Activated T-cell treated with anti-CD3 and anti-CD28 coated beads, Interleukin-2, amount 50 U/mL, for 4 hours (primary cell): ENCODE results near the gene COL18A1. TPM values are rescaled to one million over a fixed set of nuclear protein-coding genes. Genes with fewer than 3 reads are reported as not detected.

Experiments
- ATAC-seq, 2 donors: fragments of 200-7000 bp; cut with Tn5 transposase; one replicate each; pipeline ENCODE4 v1.10.0; 2021
- DNase-seq: peaks from one replicate; pipeline ENCODE4 v3.0.0-alpha.2; 2020
- H3K27me3 Mint-ChIP-seq: one replicate; pipeline ENCODE4 v1.8.0; 2021; ENCODE audit warnings: low read depth, mixed read lengths
- H3K36me3 Mint-ChIP-seq: one replicate; pipeline ENCODE4 v1.8.0; 2022; ENCODE audit warnings: mixed read lengths; ENCODE audit not compliant: insufficient read depth
- H3K4me1 Mint-ChIP-seq: one replicate; pipeline ENCODE4 v1.8.0; 2021; ENCODE audit warnings: low read depth, mixed read lengths
- H3K4me3 Mint-ChIP-seq: one replicate; pipeline ENCODE4 v1.8.0; 2021; ENCODE audit warnings: mild to moderate bottlenecking, moderate library complexity, mixed read lengths
- H3K9me3 Mint-ChIP-seq: one replicate; pipeline ENCODE4 v1.8.0; 2021; ENCODE audit warnings: mixed read lengths
- total RNA-seq, 3 donors: library from RNA; stranded (reverse); gene quantifications; one replicate each; pipeline ENCODE4 v1.2.1, GENCODE V29; 2021

Gene COL18A1
- total RNA-seq, 3 donors from 2014 or later, result 15.0 to 19.9 (median 15.4) TPM

GRCh38 chr21:45424854-45425795 lies 20.2 kb downstream of the COL18A1 start:
- no peaks in the 10 kb centered on the region for H3K9me3 Mint-ChIP-seq
- H3K4me1 Mint-ChIP-seq, result no peaks in the 10 kb centered on the region
- H3K4me3 Mint-ChIP-seq, result no peak overlapping the region
- ATAC-seq (no peak), DNase-seq (no peak)
- peaks cover 2% of the 10 kb centered on the region for H3K27me3 Mint-ChIP-seq
- no peaks in the 10 kb centered on the region for H3K36me3 Mint-ChIP-seq

- Mint-ChIP-seq H3K4me1 (no peaks in the 10 kb centered on the region), H3K9me3 (no peaks in the 10 kb centered on the region), H3K27me3 (peaks cover 5% of the 10 kb centered on the region), H3K4me3 (no peak overlapping the region), H3K36me3 (no peaks in the 10 kb centered on the region)
- DNase-seq (no peak), ATAC-seq (no peak)
Measured at GRCh38 chr21:45427331-45428271, 22.6 kb downstream of the COL18A1 start.

DNA sequence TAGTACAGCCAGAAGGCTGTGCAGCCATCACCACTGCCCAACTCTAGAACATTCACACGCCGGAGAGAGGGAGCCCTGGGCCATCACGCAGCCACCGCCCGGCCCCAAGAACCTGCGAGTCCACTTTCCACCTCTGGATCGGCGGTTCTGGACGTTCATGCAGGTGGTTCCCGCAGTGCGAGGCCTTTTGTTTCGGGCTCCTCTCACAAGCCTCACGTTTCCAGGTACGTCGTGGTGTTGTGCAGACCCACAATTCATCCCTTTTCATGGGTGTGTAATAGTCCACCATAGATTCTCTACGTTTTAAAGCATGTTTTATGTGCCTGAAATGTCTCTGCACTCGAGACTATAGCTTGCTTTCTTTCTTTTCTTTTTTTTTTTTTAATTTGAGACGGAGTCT lies 23.6 kb downstream of the COL18A1 start:
- H3K9me3 Mint-ChIP-seq, result no peaks in the 10 kb centered on the region
- H3K36me3 Mint-ChIP-seq, result no peaks in the 10 kb centered on the region
- no peak overlapping the region for H3K4me3 Mint-ChIP-seq
- DNase-seq, result no peak
- no peak for ATAC-seq
- H3K27me3 Mint-ChIP-seq, result peaks cover 5% of the 10 kb centered on the region
- H3K4me1 Mint-ChIP-seq, result no peaks in the 10 kb centered on the region

DNA sequence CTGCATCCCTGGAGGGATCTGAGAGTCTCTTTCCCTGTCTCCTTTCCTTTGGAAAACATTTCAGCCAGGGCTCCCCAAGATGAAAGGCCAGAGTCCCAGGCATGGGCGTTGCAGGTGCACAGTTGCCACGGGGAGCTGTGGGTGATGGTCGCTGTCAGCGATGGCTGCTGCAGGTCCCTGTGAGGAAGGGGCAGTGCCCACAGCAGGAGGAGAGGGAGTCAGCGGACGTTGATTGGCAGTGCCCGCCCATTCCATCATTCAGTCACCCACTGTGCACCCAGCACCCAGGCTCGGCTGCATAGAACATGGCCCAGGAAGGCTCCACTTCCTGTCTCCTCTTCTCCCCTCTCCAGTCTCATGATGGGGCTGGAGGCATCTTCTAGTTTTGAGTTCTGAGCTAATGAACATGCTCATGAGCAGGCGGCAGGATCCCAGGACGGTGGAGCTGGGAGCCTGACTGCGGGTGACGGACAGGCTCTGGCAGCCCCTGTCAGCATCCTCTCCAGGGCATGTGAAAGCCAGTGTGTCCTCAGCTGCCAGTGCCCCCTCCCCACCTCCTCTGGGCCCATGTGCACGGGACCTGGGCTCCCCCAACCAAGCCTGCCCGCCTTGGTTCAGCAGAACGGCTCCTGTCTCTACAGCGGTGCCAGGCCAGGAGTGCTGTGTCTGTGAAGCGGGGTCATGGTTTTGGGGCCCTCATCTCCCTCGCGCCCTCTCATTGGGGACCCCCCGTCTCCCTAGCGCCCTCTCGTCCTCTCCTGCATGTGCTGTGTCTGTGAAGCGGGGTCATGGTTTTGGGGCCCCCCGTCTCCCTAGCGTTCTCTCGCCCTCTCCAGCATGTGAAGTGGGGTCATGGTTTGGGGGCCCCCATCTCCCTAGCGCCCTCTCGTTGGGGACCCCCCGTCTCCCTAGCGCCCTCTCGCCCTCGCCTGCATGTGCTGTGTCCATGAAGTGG lies 24.5 kb downstream of the COL18A1 start:
- H3K4me1 Mint-ChIP-seq, result no peaks in the 10 kb centered on the region
- no peak for ATAC-seq
- H3K9me3 Mint-ChIP-seq, result no peaks in the 10 kb centered on the region
- no peak overlapping the region for H3K4me3 Mint-ChIP-seq
- DNase-seq, result no peak
- H3K27me3 Mint-ChIP-seq, result peaks cover 5% of the 10 kb centered on the region
- no peaks in the 10 kb centered on the region for H3K36me3 Mint-ChIP-seq

DNA sequence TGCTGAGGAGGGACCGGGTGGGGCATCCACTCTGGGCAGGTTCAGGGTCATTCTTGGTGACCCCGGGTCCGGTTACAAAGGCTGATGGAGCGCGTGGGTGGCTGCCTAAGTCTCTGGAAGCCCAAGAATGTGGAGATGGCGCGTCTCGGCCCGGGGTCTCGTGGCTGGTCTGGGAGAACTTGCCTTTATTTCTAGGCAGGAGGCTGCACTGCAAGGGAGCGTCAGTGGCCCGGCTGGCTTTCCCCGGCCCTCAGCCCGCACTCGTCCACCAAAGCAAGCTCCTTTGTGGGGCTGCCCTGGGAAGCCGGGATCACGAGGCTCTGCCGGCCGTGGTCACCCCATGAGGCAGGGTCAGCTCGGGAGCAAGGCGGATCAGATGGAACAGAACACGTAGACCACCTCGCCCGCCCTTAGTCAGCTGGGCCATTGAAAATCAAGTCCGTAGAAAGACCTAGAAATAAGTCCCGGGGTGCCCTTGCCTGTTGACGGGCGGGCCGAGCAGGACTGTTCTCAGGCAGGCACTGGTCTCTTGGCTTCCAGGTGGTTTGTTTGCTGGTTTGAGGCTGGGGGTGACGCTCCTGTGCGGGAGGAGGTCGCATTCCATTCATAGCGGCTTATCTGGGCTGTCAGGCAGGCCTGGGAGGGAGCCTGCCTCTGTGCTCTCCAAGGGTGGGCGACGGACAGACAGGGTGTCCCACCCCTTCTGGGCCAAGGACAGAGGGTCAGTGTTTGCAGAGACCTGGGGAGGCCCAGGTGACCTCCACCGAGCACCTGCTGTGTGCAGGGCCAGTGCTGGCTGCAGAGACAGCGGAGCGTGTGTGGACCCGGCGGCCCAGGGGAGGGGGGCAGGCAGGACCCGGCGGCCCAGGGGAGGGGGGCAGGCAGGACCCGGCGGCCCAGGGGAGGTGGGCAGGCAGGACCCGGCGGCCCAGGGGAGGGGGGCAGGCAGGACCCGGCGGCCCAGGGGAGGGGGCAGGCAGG lies 25.8 kb downstream of the COL18A1 start:
- no peaks in the 10 kb centered on the region for H3K36me3 Mint-ChIP-seq
- no peak overlapping the region for H3K4me3 Mint-ChIP-seq
- no peaks in the 10 kb centered on the region for H3K4me1 Mint-ChIP-seq
- no peak for ATAC-seq
- H3K27me3 Mint-ChIP-seq, result peaks cover 3% of the 10 kb centered on the region
- DNase-seq, result no peak
- H3K9me3 Mint-ChIP-seq, result no peaks in the 10 kb centered on the region

- ATAC-seq, result no peak
- DNase-seq, result no peak
- Mint-ChIP-seq H3K27me3 (peaks cover 3% of the 10 kb centered on the region), H3K4me1 (no peaks in the 10 kb centered on the region), H3K9me3 (no peaks in the 10 kb centered on the region), H3K4me3 (no peak overlapping the region), H3K36me3 (no peaks in the 10 kb centered on the region)
Measured at GRCh38 chr21:45431781-45432572, 27.0 kb downstream of the COL18A1 start.

DNA sequence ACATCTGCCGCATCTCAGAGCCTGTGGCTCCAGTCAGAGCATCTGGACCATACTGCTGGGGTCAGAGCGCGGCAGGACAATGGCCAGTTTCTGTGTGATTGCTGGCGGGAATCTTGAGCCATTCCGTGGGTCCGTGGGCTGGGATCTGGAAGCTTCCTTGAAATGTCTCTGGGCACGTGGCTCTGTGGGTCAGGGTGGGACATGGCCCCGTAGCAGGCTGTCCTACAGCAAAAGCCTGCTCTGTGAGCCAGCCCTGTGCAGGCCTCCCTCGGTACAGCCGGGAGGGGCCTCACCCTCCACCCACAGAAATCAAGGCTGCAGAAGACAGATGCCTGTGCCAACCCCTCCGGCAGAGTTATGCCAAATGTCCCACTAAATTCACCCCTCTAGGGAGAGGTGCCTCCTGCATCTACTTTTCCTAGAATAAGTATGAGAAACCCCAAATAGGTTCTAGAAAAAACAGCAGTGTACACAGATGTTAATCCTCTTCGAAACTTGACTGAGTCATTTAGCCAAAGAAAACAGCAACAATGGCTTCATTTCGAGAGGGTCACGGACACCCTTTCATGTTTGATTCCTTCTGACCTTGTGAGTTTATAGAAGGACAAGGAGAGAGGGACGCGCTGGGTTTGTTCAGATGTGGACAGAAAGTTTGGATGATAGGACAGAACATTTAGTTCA lies 27.8 kb downstream of the COL18A1 start:
- Mint-ChIP-seq H3K27me3 (peaks cover 3% of the 10 kb centered on the region), H3K4me1 (no peaks in the 10 kb centered on the region), H3K9me3 (no peaks in the 10 kb centered on the region), H3K4me3 (no peak overlapping the region), H3K36me3 (no peaks in the 10 kb centered on the region)
- no peak for DNase-seq
- no peak for ATAC-seq

- no peaks in the 10 kb centered on the region for H3K9me3 Mint-ChIP-seq
- H3K27me3 Mint-ChIP-seq, result peaks cover 3% of the 10 kb centered on the region
Measured at GRCh38 chr21:45433301-45433700, 28.3 kb downstream of the COL18A1 start.

DNA sequence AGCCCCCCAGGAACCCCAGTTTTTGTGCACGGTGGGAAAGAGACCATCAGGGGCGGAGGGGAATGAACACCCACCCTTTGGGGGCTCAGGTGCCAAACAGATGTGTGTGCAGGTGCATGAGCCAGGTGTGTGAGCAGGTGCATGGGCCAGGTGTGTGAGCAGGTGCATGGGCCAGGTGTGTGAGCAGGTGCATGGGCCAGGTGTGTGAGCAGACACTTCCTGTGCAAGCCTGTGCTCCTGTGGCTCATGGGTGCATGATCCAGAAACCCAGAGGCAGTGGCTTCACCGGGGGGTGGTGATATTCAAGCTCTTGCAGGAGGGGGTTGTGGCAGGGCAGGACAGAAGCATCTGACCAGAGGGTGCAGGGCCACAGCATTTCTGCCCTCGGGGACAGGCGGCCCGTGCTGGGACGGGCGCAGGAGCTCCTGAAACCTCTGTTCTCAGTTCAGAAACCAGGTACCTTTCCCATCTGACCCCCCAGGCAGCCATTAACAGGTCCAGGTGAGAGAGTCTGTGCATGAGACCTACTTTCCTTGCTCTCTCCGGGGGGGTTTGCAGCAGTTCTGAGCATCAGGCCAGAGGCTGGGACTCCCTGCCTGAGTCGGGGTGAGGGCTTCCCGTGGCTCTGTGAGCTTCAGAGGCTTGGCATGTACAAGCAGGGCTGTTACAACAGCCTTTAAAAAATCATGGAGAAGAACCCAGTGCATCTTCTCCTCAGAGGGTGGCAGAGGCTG lies 29.1 kb downstream of the COL18A1 start:
- Mint-ChIP-seq H3K4me1 (no peaks in the 10 kb centered on the region), H3K27me3 (peaks cover 3% of the 10 kb centered on the region), H3K4me3 (no peak overlapping the region), H3K36me3 (no peaks in the 10 kb centered on the region), H3K9me3 (no peaks in the 10 kb centered on the region)
- ATAC-seq (no peak), DNase-seq (no peak)

More at GRCh38 chr21:45433301-45433700, 28.3 kb downstream of the COL18A1 start:
- Mint-ChIP-seq H3K4me1 (no peaks in the 10 kb centered on the region), H3K4me3 (no peak overlapping the region), H3K36me3 (no peaks in the 10 kb centered on the region)
- ATAC-seq, result no peak
- DNase-seq, result no peak

- Mint-ChIP-seq H3K4me1 (peaks cover 4% of the 10 kb centered on the region), H3K4me3 (no peak overlapping the region), H3K27me3 (peaks cover 3% of the 10 kb centered on the region)
Measured at GRCh38 chr21:45434645-45435217, 29.8 kb downstream of the COL18A1 start.

GRCh38 chr21:45435405-45435981 lies 30.5 kb downstream of the COL18A1 start:
- DNase-seq (no peak), ATAC-seq (no peak)
- H3K4me1 Mint-ChIP-seq, result peaks cover 4% of the 10 kb centered on the region
- no peaks in the 10 kb centered on the region for H3K36me3 Mint-ChIP-seq
- H3K4me3 Mint-ChIP-seq, result no peak overlapping the region
- no peaks in the 10 kb centered on the region for H3K9me3 Mint-ChIP-seq
- peaks cover 3% of the 10 kb centered on the region for H3K27me3 Mint-ChIP-seq

More at GRCh38 chr21:45434645-45435217, 29.8 kb downstream of the COL18A1 start:
- no peaks in the 10 kb centered on the region for H3K9me3 Mint-ChIP-seq
- DNase-seq, result no peak
- no peaks in the 10 kb centered on the region for H3K36me3 Mint-ChIP-seq
- ATAC-seq, result no peak
